ENCODE results near the gene CYSTM1. TPM values are rescaled to one million over a fixed set of nuclear protein-coding genes. Genes with fewer than 3 reads are reported as not detected.
A peak's percentile ranks its signal among the peaks of the same experiment; 100 is the strongest.

The CYSTM1 gene
- total RNA-seq, 2 experiments from 2014 or later = 21.4 to 36.7 TPM

DNA sequence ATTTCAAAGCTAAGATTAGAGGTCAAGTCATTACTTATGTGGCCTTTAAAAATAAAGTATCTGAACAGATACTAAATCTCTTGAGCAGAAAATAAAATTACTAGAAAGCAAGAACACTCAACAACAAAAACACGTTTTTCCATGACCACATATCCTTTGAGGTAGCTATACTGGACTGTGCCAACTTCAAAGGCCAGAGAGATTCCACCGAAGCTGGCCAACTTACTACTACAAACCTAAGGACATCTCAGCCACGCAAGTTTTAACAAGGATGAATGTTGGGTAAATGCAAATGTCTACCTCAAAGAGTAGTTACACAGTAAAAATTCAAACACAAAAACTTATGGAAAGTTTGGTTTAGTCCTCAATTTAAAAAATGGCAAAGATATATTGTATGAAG is 109.0 kb downstream of the CYSTM1 start:
- peak overlapping the region; percentile 90 for H3K27ac ChIP-seq (ENCODE audit: low read depth, low read length, poor library complexity, severe bottlenecking)
- H4K20me1 ChIP-seq (ENCODE audit: insufficient read depth, low read length) = no peaks in the 10 kb centered on the region
- ChIA-PET POLR2A (interaction anchor here (0.8 to 4.8 kb wide), 6 partner anchors 9 to 62 kb away, joined by 3 to 81 read pairs (median 5); partner anchors contain the start of gene HBEGF), CTCF (ENCODE audit: unreplicated experiment) (interaction anchor here (3.5 kb wide), 1 partner anchor 38 kb away, joined by 13 read pairs; no protein-coding TSS in a partner anchor)
- intact Hi-C loops (cut with micrococcal nuclease; ENCODE audit: unreplicated experiment) = loop anchor here (1.0 to 5.0 kb wide), 3 partner anchors 17 to 63 kb away; partner anchors contain the start of gene HBEGF
- peak overlapping the region; percentile 76 for H3K4me2 ChIP-seq (ENCODE audit: low read length)
- H3K4me3 ChIP-seq (ENCODE audit: low read depth, low read length, poor library complexity, severe bottlenecking) = no peak overlapping the region
- no peak for DNase-seq (ENCODE audit: low spot score)
- H3K79me2 ChIP-seq (ENCODE audit: insufficient read depth, low read depth, low read length) = peaks cover 59% of the 10 kb centered on the region
- no peaks in the 10 kb centered on the region for H3K9me3 ChIP-seq (ENCODE audit: low read length)
- H2AFZ ChIP-seq (ENCODE audit: low read length) = peak overlapping the region; percentile 20; the same call in 1 of the 2 replicates
- no peaks in the 10 kb centered on the region for H3K9me2 ChIP-seq (ENCODE audit: insufficient read depth, low read length)
- peaks cover 63% of the 10 kb centered on the region for H3K4me1 ChIP-seq (ENCODE audit: insufficient read depth, low read length, poor library complexity, severe bottlenecking)
- BruUV-seq (replicated peaks) = no TSS peak
- H3K36me3 ChIP-seq (ENCODE audit: insufficient read depth, low read length) = 0 out of 2 replicates have a peak, but pooled peaks cover 10% of the 10 kb centered on the region
- no peak for TF ChIP-seq EZH2phosphoT487 (IDR thresholded peaks at IDR 0.05; ENCODE audit: borderline replicate concordance, low read depth, low read length)
- no peak for TF ChIP-seq CTCF (conservative IDR thresholded peaks at IDR 0.05; ENCODE audit: low read length)

- Histone ChIP-seq H4K20me1 (ENCODE audit: insufficient read depth, low read length) (no peaks in the 10 kb centered on the region), H3K36me3 (ENCODE audit: insufficient read depth, low read length) (0 out of 2 replicates have a peak, but pooled peaks cover 7% of the 10 kb centered on the region), H3K4me3 (ENCODE audit: low read depth, low read length, poor library complexity, severe bottlenecking) (no peak overlapping the region), H3K79me2 (ENCODE audit: insufficient read depth, low read depth, low read length) (peaks cover 69% of the 10 kb centered on the region), H3K9me2 (ENCODE audit: insufficient read depth, low read length) (no peaks in the 10 kb centered on the region), H3K4me2 (ENCODE audit: low read length) (no peak overlapping the region), H3K4me1 (ENCODE audit: insufficient read depth, low read length, poor library complexity, severe bottlenecking) (peaks cover 62% of the 10 kb centered on the region), H3K9me3 (ENCODE audit: low read length) (no peaks in the 10 kb centered on the region), H2AFZ (ENCODE audit: low read length) (no peak overlapping the region), H3K27ac (ENCODE audit: low read depth, low read length, poor library complexity, severe bottlenecking) (no peak overlapping the region)
- ChIA-PET CTCF (ENCODE audit: unreplicated experiment) (no interaction called here), POLR2A (interaction anchor here (0.7 to 2.6 kb wide), 9 partner anchors 10 to 60 kb away, joined by 3 to 14 read pairs (median 3); partner anchors contain the start of gene HBEGF)
- no peak for DNase-seq (ENCODE audit: low spot score)
- TF ChIP-seq EZH2phosphoT487 (IDR thresholded peaks at IDR 0.05; ENCODE audit: borderline replicate concordance, low read depth, low read length) (no peak), CTCF (conservative IDR thresholded peaks at IDR 0.05; ENCODE audit: low read length) (no peak)
- intact Hi-C loops (cut with micrococcal nuclease; ENCODE audit: unreplicated experiment) = no loop called here
- BruUV-seq (replicated peaks) = no TSS peak
Measured at GRCh38 chr5:140286424-140286823, 111.4 kb downstream of the CYSTM1 start.
